ENCODE results near the gene ZRANB1. TPM values are rescaled to one million over a fixed set of nuclear protein-coding genes. Genes with fewer than 3 reads are reported as not detected.

Gene ZRANB1
- total RNA-seq, 2 experiments from 2014 or later = 14.5 to 17.0 TPM

GRCh38 chr10:125008689-125009638, 67.0 kb downstream of the ZRANB1 start:
- no peak overlapping the region for H3K4me2 ChIP-seq (ENCODE audit: low read length)
- CTCF ChIA-PET (ENCODE audit: unreplicated experiment) = no interaction called here
- DNase-seq (ENCODE audit: low spot score) = no peak
- no peaks in the 10 kb centered on the region for H3K4me1 ChIP-seq (ENCODE audit: insufficient read depth, low read length, poor library complexity, severe bottlenecking)
- H3K9me3 ChIP-seq (ENCODE audit: low read length) = no peaks in the 10 kb centered on the region
- intact Hi-C loops (cut with micrococcal nuclease; ENCODE audit: unreplicated experiment) = no loop called here
- TF ChIP-seq CTCF (conservative IDR thresholded peaks at IDR 0.05; ENCODE audit: low read length) = no peak
- TF ChIP-seq EZH2phosphoT487 (IDR thresholded peaks at IDR 0.05; ENCODE audit: borderline replicate concordance, low read depth, low read length) = no peak
- no TSS peak for BruUV-seq (replicated peaks)
- no peaks in the 10 kb centered on the region for H3K36me3 ChIP-seq (ENCODE audit: insufficient read depth, low read length)
- no peak overlapping the region for H3K4me3 ChIP-seq (ENCODE audit: low read depth, low read length, poor library complexity, severe bottlenecking)
- no peak overlapping the region for H3K27ac ChIP-seq (ENCODE audit: low read depth, low read length, poor library complexity, severe bottlenecking)
- H3K79me2 ChIP-seq (ENCODE audit: insufficient read depth, low read depth, low read length) = no peaks in the 10 kb centered on the region
- H2AFZ ChIP-seq (ENCODE audit: low read length) = no peak overlapping the region
- POLR2A ChIA-PET = interaction anchor here (0.5 kb wide), 1 partner anchor 496 kb away, joined by 3 read pairs; no protein-coding TSS in a partner anchor
- no peaks in the 10 kb centered on the region for H4K20me1 ChIP-seq (ENCODE audit: insufficient read depth, low read length)
- H3K9me2 ChIP-seq (ENCODE audit: insufficient read depth, low read length) = no peaks in the 10 kb centered on the region

GRCh38 chr10:125009661-125010161, 67.8 kb downstream of the ZRANB1 start:
- DNase-seq (ENCODE audit: low spot score) = no peak
- no TSS peak for BruUV-seq (replicated peaks)
- ChIA-PET POLR2A (interaction anchor here (0.6 to 1.9 kb wide), 2 partner anchors 14 to 17 kb away, joined by 6 to 9 read pairs; no protein-coding TSS in a partner anchor), CTCF (ENCODE audit: unreplicated experiment) (no interaction called here)
- Histone ChIP-seq H3K4me2 (ENCODE audit: low read length) (no peak overlapping the region), H3K9me2 (ENCODE audit: insufficient read depth, low read length) (no peaks in the 10 kb centered on the region), H3K4me3 (ENCODE audit: low read depth, low read length, poor library complexity, severe bottlenecking) (no peak overlapping the region), H3K36me3 (ENCODE audit: insufficient read depth, low read length) (no peaks in the 10 kb centered on the region), H3K79me2 (ENCODE audit: insufficient read depth, low read depth, low read length) (no peaks in the 10 kb centered on the region), H2AFZ (ENCODE audit: low read length) (no peak overlapping the region), H3K27ac (ENCODE audit: low read depth, low read length, poor library complexity, severe bottlenecking) (no peak overlapping the region), H3K9me3 (ENCODE audit: low read length) (no peaks in the 10 kb centered on the region), H4K20me1 (ENCODE audit: insufficient read depth, low read length) (no peaks in the 10 kb centered on the region), H3K4me1 (ENCODE audit: insufficient read depth, low read length, poor library complexity, severe bottlenecking) (no peaks in the 10 kb centered on the region)
- intact Hi-C loops (cut with micrococcal nuclease; ENCODE audit: unreplicated experiment) = no loop called here
- TF ChIP-seq CTCF (conservative IDR thresholded peaks at IDR 0.05; ENCODE audit: low read length) (no peak), EZH2phosphoT487 (IDR thresholded peaks at IDR 0.05; ENCODE audit: borderline replicate concordance, low read depth, low read length) (no peak)

Data from OCI-LY7 (cell line).